Cardiac fibroblast (primary cell): ENCODE data around the gene NINL.
"Not testable (repeated sequence)": the region's sequence is repeated elsewhere in the genome, so short reads cannot be mapped to it uniquely, and the experiment has no call there.

Experiments
- DNase-seq, 2 donors: peaks; one replicate each; pipeline versions ENCODE4 v3.0.0 to v3.0.0-alpha.2; 2010; ENCODE audit warnings: low read depth in 2 of 2
- H3K4me3 ChIP-seq, 2 donors: replicated peaks in 1 of 2; 1 replicate in 1 of 2; 2 replicates in 1 of 2; pipeline ENCODE4 v1.5.1; 2011; ENCODE audit warnings: low read depth in 2 of 2, low read length in 2 of 2, mild to moderate bottlenecking in 2 of 2, moderate library complexity in 1 of 2
- CTCF ChIP-seq: IDR thresholded peaks from one replicate; pipeline ENCODE4 v1.5.1; 2011; ENCODE audit warnings: low read depth, mild to moderate bottlenecking, low read length, inconsistent platforms

Gene NINL

GRCh38 chr20:25507385-25508082 is 77.8 kb downstream of the NINL start:
- DNase-seq = no peak
- TF ChIP-seq CTCF = no peak
- H3K4me3 ChIP-seq = no peak overlapping the region

GRCh38 chr20:25504366-25505135 is 80.8 kb downstream of the NINL start:
- TF ChIP-seq CTCF = no peak
- H3K4me3 ChIP-seq = no peak overlapping the region
- no peak for DNase-seq

GRCh38 chr20:25503936-25504335 is 81.4 kb downstream of the NINL start:
- no peak for DNase-seq
- no peak overlapping the region for H3K4me3 ChIP-seq
- TF ChIP-seq CTCF = no peak

- H3K4me3 ChIP-seq, DNase-seq: not testable (repeated sequence)
Observed at GRCh38 chr20:25503051-25503639, 82.2 kb downstream of the NINL start.

GRCh38 chr20:25500880-25501351 is 84.4 kb downstream of the NINL start:
- H3K4me3 ChIP-seq = no peak overlapping the region
- TF ChIP-seq CTCF = no peak
- no peak for DNase-seq

- no peak for TF ChIP-seq CTCF
- DNase-seq = no peak
- no peak overlapping the region for H3K4me3 ChIP-seq
Observed at GRCh38 chr20:25499855-25500434, 85.4 kb downstream of the NINL start.

- TF ChIP-seq CTCF = no peak
- no peak overlapping the region for H3K4me3 ChIP-seq
- no peak for DNase-seq
Observed at GRCh38 chr20:25499031-25499430, 86.3 kb downstream of the NINL start.
